ENCODE results near the gene PKD1L1.

PKD1L1 gene, protein sequence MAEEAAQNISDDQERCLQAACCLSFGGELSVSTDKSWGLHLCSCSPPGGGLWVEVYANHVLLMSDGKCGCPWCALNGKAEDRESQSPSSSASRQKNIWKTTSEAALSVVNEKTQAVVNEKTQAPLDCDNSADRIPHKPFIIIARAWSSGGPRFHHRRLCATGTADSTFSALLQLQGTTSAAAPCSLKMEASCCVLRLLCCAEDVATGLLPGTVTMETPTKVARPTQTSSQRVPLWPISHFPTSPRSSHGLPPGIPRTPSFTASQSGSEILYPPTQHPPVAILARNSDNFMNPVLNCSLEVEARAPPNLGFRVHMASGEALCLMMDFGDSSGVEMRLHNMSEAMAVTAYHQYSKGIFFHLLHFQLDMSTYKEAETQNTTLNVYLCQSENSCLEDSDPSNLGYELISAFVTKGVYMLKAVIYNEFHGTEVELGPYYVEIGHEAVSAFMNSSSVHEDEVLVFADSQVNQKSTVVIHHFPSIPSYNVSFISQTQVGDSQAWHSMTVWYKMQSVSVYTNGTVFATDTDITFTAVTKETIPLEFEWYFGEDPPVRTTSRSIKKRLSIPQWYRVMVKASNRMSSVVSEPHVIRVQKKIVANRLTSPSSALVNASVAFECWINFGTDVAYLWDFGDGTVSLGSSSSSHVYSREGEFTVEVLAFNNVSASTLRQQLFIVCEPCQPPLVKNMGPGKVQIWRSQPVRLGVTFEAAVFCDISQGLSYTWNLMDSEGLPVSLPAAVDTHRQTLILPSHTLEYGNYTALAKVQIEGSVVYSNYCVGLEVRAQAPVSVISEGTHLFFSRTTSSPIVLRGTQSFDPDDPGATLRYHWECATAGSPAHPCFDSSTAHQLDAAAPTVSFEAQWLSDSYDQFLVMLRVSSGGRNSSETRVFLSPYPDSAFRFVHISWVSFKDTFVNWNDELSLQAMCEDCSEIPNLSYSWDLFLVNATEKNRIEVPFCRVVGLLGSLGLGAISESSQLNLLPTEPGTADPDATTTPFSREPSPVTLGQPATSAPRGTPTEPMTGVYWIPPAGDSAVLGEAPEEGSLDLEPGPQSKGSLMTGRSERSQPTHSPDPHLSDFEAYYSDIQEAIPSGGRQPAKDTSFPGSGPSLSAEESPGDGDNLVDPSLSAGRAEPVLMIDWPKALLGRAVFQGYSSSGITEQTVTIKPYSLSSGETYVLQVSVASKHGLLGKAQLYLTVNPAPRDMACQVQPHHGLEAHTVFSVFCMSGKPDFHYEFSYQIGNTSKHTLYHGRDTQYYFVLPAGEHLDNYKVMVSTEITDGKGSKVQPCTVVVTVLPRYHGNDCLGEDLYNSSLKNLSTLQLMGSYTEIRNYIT (N-terminal part only)

GRCh38 chr7:47948141-47948790 is at the start of gene PKD1L1:
Gene PKD1L1 (minus strand): TSS chr7:47948466. CDS start chr7:47948440, 26 bp downstream.
- Histone ChIP-seq H3K36me3 (no peaks in the 10 kb centered on the region), H3K27ac (no peak within 1 kb of the TSS), H3K4me1 (ENCODE audit: control insufficient read depth in 1 of 2, insufficient read depth in 1 of 2, low read depth in 1 of 2, low read length in 1 of 2) (no peaks in the 10 kb centered on the region), H3K9me3 (no peaks in the 10 kb centered on the region), H3K27me3 (no peaks in the 10 kb centered on the region), H3K4me3 (ENCODE audit: low read depth in 1 of 2, low read length in 1 of 2) (no peak within 1 kb of the TSS)
- TF ChIP-seq CTCF (IDR thresholded peaks at IDR 0.05), result no peak

DNA sequence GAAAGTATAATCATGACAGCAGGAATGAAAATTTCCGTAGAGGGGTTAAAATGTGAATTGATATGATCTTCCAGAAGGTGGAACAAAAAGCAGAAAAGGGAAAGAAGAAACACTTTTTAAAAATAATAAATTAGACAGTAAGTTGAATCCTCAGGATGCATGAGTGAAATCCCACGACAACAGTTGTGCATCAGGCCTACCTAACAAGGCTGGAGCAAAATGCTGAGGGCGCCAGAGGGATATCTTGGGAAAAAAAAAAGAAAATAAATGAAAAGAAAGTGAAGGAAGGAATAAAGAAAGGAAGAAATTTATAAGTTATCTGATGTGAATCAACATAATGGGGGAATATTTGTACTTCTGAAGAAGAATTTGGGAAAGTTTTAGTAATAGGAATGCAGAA is 44.2 kb upstream of the PKD1L1 start:
- Histone ChIP-seq H3K36me3 (no peaks in the 10 kb centered on the region), H3K9me3 (no peaks in the 10 kb centered on the region), H3K4me1 (ENCODE audit: control insufficient read depth in 1 of 2, insufficient read depth in 1 of 2, low read depth in 1 of 2, low read length in 1 of 2) (peaks cover 11 to 12% of the 10 kb centered on the region in 2 experiments), H3K27me3 (no peaks in the 10 kb centered on the region), H3K27ac (no peak overlapping the region), H3K4me3 (ENCODE audit: low read depth in 1 of 2, low read length in 1 of 2) (peak overlapping the region; percentile 69 to 72)
- TF ChIP-seq CTCF (IDR thresholded peaks at IDR 0.05), result no peak

GRCh38 chr7:47991741-47992311 is 43.6 kb upstream of the PKD1L1 start:
- TF ChIP-seq CTCF (IDR thresholded peaks at IDR 0.05), result peak; percentile 20
- H3K9me3 ChIP-seq, result no peaks in the 10 kb centered on the region
- H3K36me3 ChIP-seq, result no peaks in the 10 kb centered on the region
- peaks cover 11 to 12% of the 10 kb centered on the region in 2 experiments for H3K4me1 ChIP-seq (ENCODE audit: control insufficient read depth in 1 of 2, insufficient read depth in 1 of 2, low read depth in 1 of 2, low read length in 1 of 2)
- peak overlapping the region; percentile 69 to 72 for H3K4me3 ChIP-seq (ENCODE audit: low read depth in 1 of 2, low read length in 1 of 2)
- no peaks in the 10 kb centered on the region for H3K27me3 ChIP-seq
- peak overlapping the region; percentile 50 for H3K27ac ChIP-seq

DNA sequence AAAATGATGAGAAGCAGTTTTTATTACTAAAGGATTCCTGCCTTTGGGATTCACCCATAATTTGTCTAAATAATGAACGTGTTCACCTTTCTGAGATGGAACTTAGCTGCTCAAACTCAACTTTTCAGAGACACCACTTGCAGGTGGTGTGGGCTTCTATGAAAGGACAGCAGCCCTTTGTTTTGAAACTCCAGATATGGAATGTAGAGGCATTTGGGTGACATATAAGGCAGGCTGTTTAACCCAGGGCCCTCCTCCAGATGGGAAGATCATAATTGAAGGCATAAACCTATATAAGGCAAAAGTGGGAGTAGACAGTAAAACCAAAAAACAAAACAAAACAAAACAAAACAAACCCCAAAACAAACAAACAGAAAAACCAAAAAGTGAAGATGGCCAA is 43.0 kb upstream of the PKD1L1 start:
- H3K36me3 ChIP-seq, result no peaks in the 10 kb centered on the region
- peak overlapping the region; percentile 69 to 72 for H3K4me3 ChIP-seq (ENCODE audit: low read depth in 1 of 2, low read length in 1 of 2)
- H3K27ac ChIP-seq, result no peak overlapping the region
- peaks cover 11 to 12% of the 10 kb centered on the region in 2 experiments for H3K4me1 ChIP-seq (ENCODE audit: control insufficient read depth in 1 of 2, insufficient read depth in 1 of 2, low read depth in 1 of 2, low read length in 1 of 2)
- no peaks in the 10 kb centered on the region for H3K9me3 ChIP-seq
- no peak for TF ChIP-seq CTCF (IDR thresholded peaks at IDR 0.05)
- H3K27me3 ChIP-seq, result no peaks in the 10 kb centered on the region

All from neutrophil (primary cell).